HEK293 (cell line): Measurements from ENCODE around the gene NRL.

ENCODE experiments used
- CTCF ChIP-seq: fragments of 450-650 bp; formaldehyde crosslinking; IDR thresholded peaks from 2 replicates; pipeline ENCODE4 v1.5.1; 2016; ENCODE audit warnings: missing biosample characterization, missing genetic modification characterization
- GLIS1 ChIP-seq: fragments of 450-650 bp; formaldehyde crosslinking; IDR thresholded peaks from 2 replicates; pipeline ENCODE4 v1.5.1; 2016; ENCODE audit warnings: missing biosample characterization, missing genetic modification characterization
- IKZF3 ChIP-seq: fragments of 450-650 bp; IDR thresholded peaks from 2 replicates; pipeline ENCODE4 v1.5.0; 2018; ENCODE audit warnings: missing biosample characterization, mild to moderate bottlenecking, missing genetic modification characterization, moderate library complexity
- SP3 ChIP-seq: fragments of 450-650 bp; formaldehyde crosslinking; IDR thresholded peaks from 2 replicates; pipeline ENCODE4 v1.5.1; 2016; ENCODE audit warnings: missing biosample characterization, missing genetic modification characterization
- YY2 ChIP-seq: fragments of 450-650 bp; formaldehyde crosslinking; IDR thresholded peaks from 2 replicates; pipeline ENCODE4 v1.5.1; 2016; ENCODE audit warnings: missing biosample characterization, missing genetic modification characterization
- ZBTB17 ChIP-seq: fragments of 450-650 bp; formaldehyde crosslinking; IDR thresholded peaks from 2 replicates; pipeline ENCODE4 v1.5.1; 2016; ENCODE audit warnings: missing biosample characterization, missing genetic modification characterization
- ZFHX2 ChIP-seq: fragments of 450-650 bp; formaldehyde crosslinking; conservative IDR thresholded peaks from 2 replicates; pipeline ENCODE4 v1.5.1; 2016; ENCODE audit warnings: missing biosample characterization, missing genetic modification characterization
- ZFP41 ChIP-seq: fragments of 450-650 bp; formaldehyde crosslinking; IDR thresholded peaks from 2 replicates; pipeline ENCODE4 v1.5.1; 2016; ENCODE audit warnings: missing biosample characterization, missing genetic modification characterization, borderline replicate concordance
- ZNF112 ChIP-seq: fragments of 450-650 bp; formaldehyde crosslinking; IDR thresholded peaks from 2 replicates; pipeline ENCODE4 v1.5.0; 2017; ENCODE audit warnings: missing biosample characterization, missing genetic modification characterization
- ZNF146 ChIP-seq: fragments of 450-650 bp; formaldehyde crosslinking; IDR thresholded peaks from 2 replicates; pipeline ENCODE4 v1.5.1; 2016; ENCODE audit warnings: missing biosample characterization, missing genetic modification characterization
- ZNF169 ChIP-seq: fragments of 450-650 bp; formaldehyde crosslinking; IDR thresholded peaks from 2 replicates; pipeline ENCODE4 v1.5.1; 2016; ENCODE audit warnings: missing biosample characterization, missing genetic modification characterization
- ZNF23 ChIP-seq: fragments of 450-650 bp; formaldehyde crosslinking; IDR thresholded peaks from 2 replicates; pipeline ENCODE4 v1.5.1; 2016; ENCODE audit warnings: missing biosample characterization, missing genetic modification characterization, borderline replicate concordance
- ZNF292 ChIP-seq: fragments of 450-650 bp; formaldehyde crosslinking; IDR thresholded peaks from 2 replicates; pipeline ENCODE4 v1.5.1; 2016; ENCODE audit warnings: low read depth, missing biosample characterization, missing genetic modification characterization, borderline replicate concordance
- ZNF354C ChIP-seq: fragments of 450-650 bp; formaldehyde crosslinking; IDR thresholded peaks from 2 replicates; pipeline ENCODE4 v1.5.1; 2016; ENCODE audit warnings: missing biosample characterization, missing genetic modification characterization, low read depth, borderline replicate concordance
- ZNF433 ChIP-seq: fragments of 450-650 bp; formaldehyde crosslinking; IDR thresholded peaks from 2 replicates; pipeline ENCODE4 v1.5.1; 2016; ENCODE audit warnings: missing biosample characterization, missing genetic modification characterization, low read depth
- ZNF518A ChIP-seq: fragments of 450-650 bp; formaldehyde crosslinking; conservative IDR thresholded peaks from 2 replicates; pipeline ENCODE4 v1.5.1; 2016; ENCODE audit warnings: low read depth, missing biosample characterization, missing genetic modification characterization
- ZNF529 ChIP-seq: fragments of 450-650 bp; formaldehyde crosslinking; IDR thresholded peaks from 2 replicates; pipeline ENCODE4 v1.5.1; 2017; ENCODE audit warnings: missing genetic modification characterization, missing biosample characterization; ENCODE audit not compliant: insufficient replicate concordance
- ZNF621 ChIP-seq: fragments of 450-650 bp; formaldehyde crosslinking; IDR thresholded peaks from 2 replicates; pipeline ENCODE4 v1.5.1; 2017; ENCODE audit warnings: missing biosample characterization, missing genetic modification characterization
- ZNF629 ChIP-seq: fragments of 450-650 bp; formaldehyde crosslinking; IDR thresholded peaks from 2 replicates; pipeline ENCODE4 v1.5.1; 2017; ENCODE audit warnings: missing biosample characterization, missing genetic modification characterization
- TF ChIP-seq, protein P1 (sequence below): fragments of 450-650 bp; formaldehyde crosslinking; IDR thresholded peaks from 2 replicates; pipeline ENCODE4 v1.5.1; 2016; ENCODE audit warnings: missing biosample characterization, missing genetic modification characterization
- TF ChIP-seq, protein P2 (sequence below): fragments of 450-650 bp; formaldehyde crosslinking; IDR thresholded peaks from 2 replicates; pipeline ENCODE4 v1.5.1; 2016; ENCODE audit warnings: missing biosample characterization, missing genetic modification characterization, borderline replicate concordance
- TF ChIP-seq, protein P3 (sequence below): fragments of 450-650 bp; formaldehyde crosslinking; IDR thresholded peaks from 2 replicates; pipeline ENCODE4 v1.5.1; 2016; ENCODE audit warnings: missing biosample characterization, missing genetic modification characterization
- TF ChIP-seq, protein P4 (sequence below): fragments of 450-650 bp; formaldehyde crosslinking; IDR thresholded peaks from 2 replicates; pipeline ENCODE4 v1.5.1; 2016; ENCODE audit warnings: missing biosample characterization, missing genetic modification characterization

The NRL gene

DNA sequence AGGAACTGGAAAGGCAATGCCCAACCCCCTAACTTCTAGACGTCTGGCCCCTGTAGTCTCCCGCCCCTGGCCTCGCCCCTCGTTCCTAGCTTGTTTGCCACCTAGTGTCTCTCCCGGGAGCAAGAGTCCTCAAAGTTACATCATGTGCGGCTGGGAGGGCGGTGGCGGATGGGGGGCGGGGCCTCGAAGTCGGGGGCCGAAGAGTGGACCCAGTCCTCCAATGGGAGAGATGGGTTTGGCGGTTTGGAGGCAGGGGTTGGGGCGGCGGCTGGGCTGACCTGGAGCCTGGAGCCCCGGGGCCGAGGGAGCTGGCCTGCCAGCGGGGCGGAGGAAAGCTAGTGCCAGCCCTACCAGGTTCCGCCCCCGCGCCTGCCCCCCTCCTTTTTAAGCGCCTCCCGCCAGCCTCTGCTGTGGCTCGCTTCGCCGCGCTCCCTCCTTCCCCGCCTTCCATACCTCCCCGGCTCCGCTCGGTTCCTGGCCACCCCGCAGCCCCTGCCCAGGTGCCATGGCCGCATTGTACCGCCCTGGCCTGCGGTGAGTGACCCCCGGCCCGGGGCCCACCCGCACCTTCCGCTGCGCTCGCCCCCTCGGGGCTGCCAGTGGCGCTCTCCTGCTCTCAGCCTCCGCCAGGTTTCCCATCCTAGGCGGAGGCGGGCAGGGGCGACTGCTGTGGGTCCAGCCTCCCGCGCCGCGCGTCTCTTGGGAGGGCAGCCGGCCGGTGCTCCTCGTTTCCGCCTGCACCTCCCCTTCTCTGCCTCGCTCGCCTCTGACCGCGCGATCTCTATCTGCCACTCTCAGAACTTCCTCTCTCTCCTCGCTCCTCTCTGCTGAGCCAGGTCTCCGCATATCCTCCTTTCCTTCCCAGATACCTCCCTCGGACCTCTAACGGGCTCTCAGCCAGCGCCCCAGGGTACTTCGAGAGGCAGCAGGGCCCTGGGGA lies 20.6 kb downstream of the NRL start, which contains the start of gene PCK2 (continued):
- TF ChIP-seq, protein P1, sequence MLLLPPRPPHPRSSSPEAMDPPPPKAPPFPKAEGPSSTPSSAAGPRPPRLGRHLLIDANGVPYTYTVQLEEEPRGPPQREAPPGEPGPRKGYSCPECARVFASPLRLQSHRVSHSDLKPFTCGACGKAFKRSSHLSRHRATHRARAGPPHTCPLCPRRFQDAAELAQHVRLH (tag by site-specific recombination): no peak
- TF ChIP-seq ZNF518A (tag by site-specific recombination) (no peak), ZNF621 (tag by site-specific recombination) (no peak), ZFP41 (tag by site-specific recombination) (no peak), IKZF3 (peak; percentile 84), YY2 (tag by site-specific recombination) (0 out of 2 replicates have a peak, but pooled peaks have one; percentile 50), GLIS1 (tag by site-specific recombination) (peak; percentile 82), ZNF169 (tag by site-specific recombination) (no peak), ZNF146 (tag by site-specific recombination) (peak; percentile 10; the same call in 1 of the 2 replicates), ZNF112 (tag by site-specific recombination) (no peak), CTCF (peak; percentile 77), ZNF629 (tag by site-specific recombination) (0 out of 2 replicates have a peak, but pooled peaks have one; percentile 34), SP3 (tag by site-specific recombination) (peak; percentile 94), ZNF23 (tag by site-specific recombination) (no peak), ZNF354C (tag by site-specific recombination) (no peak), ZNF292 (no peak), ZNF433 (no peak), ZBTB17 (tag by site-specific recombination) (peak; percentile 74), ZNF529 (tag by site-specific recombination) (no peak), ZFHX2 (tag by site-specific recombination) (peak; percentile 90)
- TF ChIP-seq, protein P2, sequence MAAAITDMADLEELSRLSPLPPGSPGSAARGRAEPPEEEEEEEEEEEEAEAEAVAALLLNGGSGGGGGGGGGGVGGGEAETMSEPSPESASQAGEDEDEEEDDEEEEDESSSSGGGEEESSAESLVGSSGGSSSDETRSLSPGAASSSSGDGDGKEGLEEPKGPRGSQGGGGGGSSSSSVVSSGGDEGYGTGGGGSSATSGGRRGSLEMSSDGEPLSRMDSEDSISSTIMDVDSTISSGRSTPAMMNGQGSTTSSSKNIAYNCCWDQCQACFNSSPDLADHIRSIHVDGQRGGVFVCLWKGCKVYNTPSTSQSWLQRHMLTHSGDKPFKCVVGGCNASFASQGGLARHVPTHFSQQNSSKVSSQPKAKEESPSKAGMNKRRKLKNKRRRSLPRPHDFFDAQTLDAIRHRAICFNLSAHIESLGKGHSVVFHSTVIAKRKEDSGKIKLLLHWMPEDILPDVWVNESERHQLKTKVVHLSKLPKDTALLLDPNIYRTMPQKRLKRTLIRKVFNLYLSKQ (tag by site-specific recombination): no peak
- TF ChIP-seq, protein P3, sequence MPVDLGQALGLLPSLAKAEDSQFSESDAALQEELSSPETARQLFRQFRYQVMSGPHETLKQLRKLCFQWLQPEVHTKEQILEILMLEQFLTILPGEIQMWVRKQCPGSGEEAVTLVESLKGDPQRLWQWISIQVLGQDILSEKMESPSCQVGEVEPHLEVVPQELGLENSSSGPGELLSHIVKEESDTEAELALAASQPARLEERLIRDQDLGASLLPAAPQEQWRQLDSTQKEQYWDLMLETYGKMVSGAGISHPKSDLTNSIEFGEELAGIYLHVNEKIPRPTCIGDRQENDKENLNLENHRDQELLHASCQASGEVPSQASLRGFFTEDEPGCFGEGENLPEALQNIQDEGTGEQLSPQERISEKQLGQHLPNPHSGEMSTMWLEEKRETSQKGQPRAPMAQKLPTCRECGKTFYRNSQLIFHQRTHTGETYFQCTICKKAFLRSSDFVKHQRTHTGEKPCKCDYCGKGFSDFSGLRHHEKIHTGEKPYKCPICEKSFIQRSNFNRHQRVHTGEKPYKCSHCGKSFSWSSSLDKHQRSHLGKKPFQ (tag by site-specific recombination): no peak
- TF ChIP-seq, protein P4, sequence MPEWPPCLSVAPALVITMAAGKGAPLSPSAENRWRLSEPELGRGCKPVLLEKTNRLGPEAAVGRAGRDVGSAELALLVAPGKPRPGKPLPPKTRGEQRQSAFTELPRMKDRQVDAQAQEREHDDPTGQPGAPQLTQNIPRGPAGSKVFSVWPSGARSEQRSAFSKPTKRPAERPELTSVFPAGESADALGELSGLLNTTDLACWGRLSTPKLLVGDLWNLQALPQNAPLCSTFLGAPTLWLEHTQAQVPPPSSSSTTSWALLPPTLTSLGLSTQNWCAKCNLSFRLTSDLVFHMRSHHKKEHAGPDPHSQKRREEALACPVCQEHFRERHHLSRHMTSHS (tag by site-specific recombination): no peak
